ENCODE results near the gene ZNF780A. TPM values are rescaled to one million over a fixed set of nuclear protein-coding genes. Genes with fewer than 3 reads are reported as not detected.
"Not testable (repeated sequence)": the region's sequence is repeated elsewhere in the genome, so short reads cannot be mapped to it uniquely, and the experiment has no call there.

ZNF780A gene
- total RNA-seq, 2 donors from 2014 or later, result 2.4 to 4.1 TPM

DNA sequence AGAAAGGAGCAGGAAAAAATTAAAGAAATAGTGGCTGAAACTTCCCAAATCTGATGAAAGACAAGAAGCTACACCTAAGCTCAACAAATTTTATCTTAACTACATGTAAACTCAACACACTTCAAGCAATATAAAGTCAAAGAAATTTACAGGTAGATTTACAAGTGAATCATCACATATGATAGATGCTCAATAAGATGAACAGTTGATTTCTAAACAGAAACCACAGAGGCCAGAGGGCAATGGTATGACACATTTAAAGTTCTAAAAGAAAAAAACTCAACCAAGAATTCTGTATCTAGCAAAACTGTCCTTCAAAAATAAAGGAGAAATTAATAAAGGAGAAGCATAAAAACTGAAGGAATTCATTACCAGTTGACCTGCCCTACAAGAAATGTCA, 39.3 kb upstream of the ZNF780A start:
- no peak overlapping the region for H3K4me3 ChIP-seq
- no peaks in the 10 kb centered on the region for H3K4me1 ChIP-seq
- DNase-seq (ENCODE audit: low spot score), result no peak
- H3K36me3 ChIP-seq, result no peaks in the 10 kb centered on the region
- H3K27me3 ChIP-seq, result no peaks in the 10 kb centered on the region
- no peak overlapping the region for H3K27ac ChIP-seq
- H3K9me3 ChIP-seq, result peaks cover 0 to 4% of the 10 kb centered on the region in 2 donors
- TF ChIP-seq, protein P1, sequence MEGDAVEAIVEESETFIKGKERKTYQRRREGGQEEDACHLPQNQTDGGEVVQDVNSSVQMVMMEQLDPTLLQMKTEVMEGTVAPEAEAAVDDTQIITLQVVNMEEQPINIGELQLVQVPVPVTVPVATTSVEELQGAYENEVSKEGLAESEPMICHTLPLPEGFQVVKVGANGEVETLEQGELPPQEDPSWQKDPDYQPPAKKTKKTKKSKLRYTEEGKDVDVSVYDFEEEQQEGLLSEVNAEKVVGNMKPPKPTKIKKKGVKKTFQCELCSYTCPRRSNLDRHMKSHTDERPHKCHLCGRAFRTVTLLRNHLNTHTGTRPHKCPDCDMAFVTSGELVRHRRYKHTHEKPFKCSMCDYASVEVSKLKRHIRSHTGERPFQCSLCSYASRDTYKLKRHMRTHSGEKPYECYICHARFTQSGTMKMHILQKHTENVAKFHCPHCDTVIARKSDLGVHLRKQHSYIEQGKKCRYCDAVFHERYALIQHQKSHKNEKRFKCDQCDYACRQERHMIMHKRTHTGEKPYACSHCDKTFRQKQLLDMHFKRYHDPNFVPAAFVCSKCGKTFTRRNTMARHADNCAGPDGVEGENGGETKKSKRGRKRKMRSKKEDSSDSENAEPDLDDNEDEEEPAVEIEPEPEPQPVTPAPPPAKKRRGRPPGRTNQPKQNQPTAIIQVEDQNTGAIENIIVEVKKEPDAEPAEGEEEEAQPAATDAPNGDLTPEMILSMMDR (IDR thresholded peaks at IDR 0.05), result no peak

DNA sequence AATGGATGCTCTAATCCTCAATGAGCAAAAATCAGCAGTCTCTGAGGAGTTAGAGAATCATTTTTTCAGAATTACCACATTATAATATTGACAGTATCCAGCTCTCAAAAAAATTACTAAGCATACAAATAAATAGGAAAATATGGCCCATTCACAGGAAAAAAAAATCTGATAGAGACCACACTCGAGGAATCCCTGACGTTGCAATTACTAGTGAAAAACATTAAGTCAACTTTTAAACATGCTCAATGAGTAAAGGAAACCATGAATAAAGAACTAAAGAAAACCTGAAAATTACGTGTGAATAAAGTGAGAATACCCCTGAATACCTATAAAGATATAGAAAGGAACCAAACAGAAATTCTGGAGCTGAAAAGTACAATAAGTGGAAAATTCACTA, 38.7 kb upstream of the ZNF780A start:
- TF ChIP-seq, protein P1 (IDR thresholded peaks at IDR 0.05), result no peak
- peaks cover 0 to 4% of the 10 kb centered on the region in 2 donors for H3K9me3 ChIP-seq
- H3K27me3 ChIP-seq, result no peaks in the 10 kb centered on the region
- H3K36me3 ChIP-seq, result no peaks in the 10 kb centered on the region
- no peaks in the 10 kb centered on the region for H3K4me1 ChIP-seq
- no peak for DNase-seq (ENCODE audit: low spot score)
- H3K4me3 ChIP-seq, result no peak overlapping the region
- H3K27ac ChIP-seq, result no peak overlapping the region

DNA sequence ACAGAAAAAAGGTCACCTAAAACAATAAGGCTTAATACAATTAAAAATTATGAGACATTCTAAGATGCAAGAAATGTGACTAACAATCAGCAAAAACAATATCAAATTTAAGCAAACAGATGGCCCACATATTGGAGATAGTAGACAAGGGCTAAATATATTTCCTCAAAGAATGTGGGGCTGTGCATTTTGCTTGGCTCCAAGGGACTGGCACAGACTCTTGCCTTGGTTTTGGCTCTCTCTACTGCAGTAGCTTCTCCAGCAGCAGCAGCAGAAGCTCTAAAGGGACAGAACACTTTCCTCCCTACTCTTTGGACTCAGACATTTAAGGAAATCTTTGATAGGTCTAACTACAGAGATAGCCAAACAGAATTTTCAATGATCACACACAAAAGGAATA, 38.2 kb upstream of the ZNF780A start:
- no peak for DNase-seq (ENCODE audit: low spot score)
- Histone ChIP-seq H3K27ac (no peak overlapping the region), H3K4me3 (no peak overlapping the region), H3K4me1 (no peaks in the 10 kb centered on the region), H3K36me3 (no peaks in the 10 kb centered on the region), H3K27me3 (no peaks in the 10 kb centered on the region), H3K9me3 (peaks cover 0 to 4% of the 10 kb centered on the region in 2 donors)
- TF ChIP-seq, protein P1 (IDR thresholded peaks at IDR 0.05), result no peak

DNA sequence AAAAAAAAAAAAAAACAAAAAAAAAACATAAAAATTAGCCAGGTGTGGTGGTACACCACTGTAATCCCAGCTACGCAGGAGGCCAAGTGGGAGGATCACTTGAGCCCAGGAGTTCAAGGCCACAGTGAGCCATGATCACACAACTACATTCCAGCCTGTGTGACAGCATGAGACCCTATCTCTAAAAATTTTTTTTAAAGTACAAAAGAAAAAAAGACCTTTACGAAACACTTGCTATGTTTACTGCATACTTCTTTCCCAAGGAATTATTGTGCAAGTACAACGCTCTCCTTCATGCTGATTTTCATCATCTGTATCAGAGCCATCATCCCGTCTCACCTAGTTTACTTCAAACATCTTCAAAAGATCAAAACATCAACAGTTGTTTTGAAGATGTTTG, 28.6 kb upstream of the ZNF780A start:
- Histone ChIP-seq H3K4me1 (no peaks in the 10 kb centered on the region), H3K27me3 (no peaks in the 10 kb centered on the region), H3K27ac (no peak overlapping the region), H3K4me3 (no peak overlapping the region), H3K36me3 (no peaks in the 10 kb centered on the region), H3K9me3 (no peaks in the 10 kb centered on the region)
- TF ChIP-seq, protein P1 (IDR thresholded peaks at IDR 0.05), result no peak
- no peak for DNase-seq (ENCODE audit: low spot score)

DNA sequence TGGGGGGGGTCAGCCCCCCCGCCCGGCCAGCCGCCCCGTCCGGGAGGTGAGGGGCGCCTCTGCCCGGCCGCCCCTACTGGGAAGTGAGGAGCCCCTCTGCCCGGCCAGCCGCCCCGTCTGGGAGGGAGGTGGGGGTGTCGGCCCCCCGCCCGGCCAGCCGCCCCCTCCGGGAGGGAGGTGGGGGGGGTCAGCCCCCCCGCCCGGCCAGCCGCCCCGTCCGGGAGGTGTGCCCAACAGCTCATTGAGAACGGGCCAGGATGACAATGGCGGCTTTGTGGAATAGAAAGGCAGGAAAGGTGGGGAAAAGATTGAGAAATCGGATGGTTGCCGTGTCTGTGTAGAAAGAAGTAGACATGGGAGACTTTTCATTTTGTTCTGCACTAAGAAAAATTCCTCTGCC, 27.9 kb upstream of the ZNF780A start:
- H3K9me3 ChIP-seq, H3K36me3 ChIP-seq: not testable (repeated sequence)

DNA sequence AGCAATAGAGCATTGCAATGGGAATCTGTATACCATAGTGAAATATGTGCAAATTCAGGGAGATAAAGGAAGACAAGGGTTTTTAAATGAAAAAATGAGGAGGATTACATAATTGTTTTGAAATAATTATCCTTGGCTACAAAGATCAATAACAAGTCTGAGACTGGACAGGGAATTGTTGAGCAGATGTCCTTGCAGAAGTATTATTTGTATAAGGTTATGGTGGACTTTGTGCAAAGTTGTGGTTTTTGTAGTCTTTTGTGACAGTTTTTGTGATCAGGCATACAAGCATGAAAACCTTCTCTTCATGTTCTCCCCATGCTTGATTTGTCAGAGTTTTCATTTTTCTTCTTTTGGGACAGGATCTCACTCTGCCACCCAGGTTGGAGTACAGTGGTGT, 25.3 kb upstream of the ZNF780A start:
- no peak for DNase-seq (ENCODE audit: low spot score)
- Histone ChIP-seq H3K27me3 (no peaks in the 10 kb centered on the region), H3K27ac (no peak overlapping the region), H3K4me1 (no peaks in the 10 kb centered on the region), H3K36me3 (no peaks in the 10 kb centered on the region), H3K4me3 (no peak overlapping the region), H3K9me3 (no peaks in the 10 kb centered on the region)
- TF ChIP-seq, protein P1 (IDR thresholded peaks at IDR 0.05), result no peak

More for the DNA sequence above, 27.9 kb upstream of the ZNF780A start:
- not testable (repeated sequence) for DNase-seq (ENCODE audit: low spot score); H3K27ac ChIP-seq; H3K4me3 ChIP-seq; H3K27me3 ChIP-seq; H3K4me1 ChIP-seq

DNA sequence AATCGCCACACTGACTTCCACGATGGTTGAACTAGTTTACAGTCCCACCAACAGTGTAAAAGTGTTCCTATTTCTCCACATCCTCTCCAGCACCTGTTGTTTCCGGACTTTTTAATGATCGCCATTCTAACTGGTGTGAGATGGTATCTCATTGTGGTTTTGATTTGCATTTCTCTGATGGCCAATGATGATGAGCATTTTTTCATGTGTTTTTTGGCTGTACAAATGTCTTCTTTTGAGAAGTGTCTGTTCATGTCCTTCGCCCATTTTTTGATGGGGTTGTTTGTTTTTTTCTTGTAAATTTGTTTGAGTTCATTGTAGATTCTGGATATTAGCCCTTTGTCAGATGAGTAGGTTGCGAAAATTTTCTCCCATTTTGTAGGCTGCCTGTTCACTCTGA, 23.4 kb upstream of the ZNF780A start:
- H3K27ac ChIP-seq; H3K9me3 ChIP-seq; DNase-seq (ENCODE audit: low spot score); H3K4me3 ChIP-seq; H3K27me3 ChIP-seq; H3K4me1 ChIP-seq; H3K36me3 ChIP-seq: not testable (repeated sequence)

DNA sequence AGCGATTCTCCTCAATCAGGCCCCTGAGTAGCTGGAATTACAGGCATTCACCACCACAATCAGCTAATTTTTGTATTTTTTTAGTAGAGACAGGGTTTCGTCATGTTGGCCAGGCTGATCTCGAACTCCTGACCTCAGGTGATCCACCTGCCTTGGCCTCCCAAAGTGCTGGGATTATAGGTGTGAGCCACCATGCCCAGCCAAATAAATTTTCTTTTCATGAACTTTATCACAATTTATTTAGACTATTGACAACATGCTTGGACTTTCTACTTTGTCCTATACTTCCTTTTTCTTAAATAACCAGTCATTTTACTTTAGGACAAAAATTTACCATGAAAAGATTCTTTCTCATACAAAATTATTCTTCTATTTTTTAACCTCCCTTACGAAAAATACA, 21.5 kb upstream of the ZNF780A start:
- not testable (repeated sequence) for H3K27me3 ChIP-seq; H3K27ac ChIP-seq; H3K4me1 ChIP-seq; DNase-seq (ENCODE audit: low spot score); H3K36me3 ChIP-seq; H3K4me3 ChIP-seq; H3K9me3 ChIP-seq
